ENCODE measurements around the gene HCRTR1.
A peak's percentile ranks its signal among the peaks of the same experiment; 100 is the strongest.

The HCRTR1 gene

DNA sequence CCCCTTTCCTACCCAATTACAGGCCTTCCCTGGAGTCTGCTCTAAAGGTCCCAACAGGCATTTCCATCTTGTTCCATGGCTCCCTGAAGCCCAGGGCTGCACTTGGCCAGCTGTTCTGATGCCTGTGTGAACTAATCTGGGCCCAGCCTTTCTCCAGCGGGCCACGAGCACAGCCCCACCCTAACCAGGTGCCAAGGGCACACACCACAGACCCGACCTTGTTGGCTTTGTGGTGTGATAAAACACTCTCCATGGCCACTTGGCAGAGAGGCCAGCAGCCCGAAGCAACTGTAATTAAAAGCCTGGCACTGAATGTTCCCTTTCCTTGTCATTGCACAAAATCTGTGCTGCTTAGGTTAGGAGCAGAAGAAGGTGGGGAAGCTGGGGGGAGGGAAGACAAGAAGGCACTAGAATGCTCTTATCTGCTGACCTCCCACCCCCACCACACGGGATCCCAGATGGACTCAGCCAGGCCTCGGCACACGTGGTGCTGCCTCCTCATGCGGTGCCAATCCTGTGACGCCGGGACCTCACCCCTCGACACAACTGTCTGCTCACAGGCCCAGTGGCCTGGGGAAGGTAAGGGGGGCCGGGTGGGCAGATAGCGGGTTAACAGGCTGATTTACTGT lies 9.9 kb downstream of the HCRTR1 start:
- DNase-seq = no peak

DNA sequence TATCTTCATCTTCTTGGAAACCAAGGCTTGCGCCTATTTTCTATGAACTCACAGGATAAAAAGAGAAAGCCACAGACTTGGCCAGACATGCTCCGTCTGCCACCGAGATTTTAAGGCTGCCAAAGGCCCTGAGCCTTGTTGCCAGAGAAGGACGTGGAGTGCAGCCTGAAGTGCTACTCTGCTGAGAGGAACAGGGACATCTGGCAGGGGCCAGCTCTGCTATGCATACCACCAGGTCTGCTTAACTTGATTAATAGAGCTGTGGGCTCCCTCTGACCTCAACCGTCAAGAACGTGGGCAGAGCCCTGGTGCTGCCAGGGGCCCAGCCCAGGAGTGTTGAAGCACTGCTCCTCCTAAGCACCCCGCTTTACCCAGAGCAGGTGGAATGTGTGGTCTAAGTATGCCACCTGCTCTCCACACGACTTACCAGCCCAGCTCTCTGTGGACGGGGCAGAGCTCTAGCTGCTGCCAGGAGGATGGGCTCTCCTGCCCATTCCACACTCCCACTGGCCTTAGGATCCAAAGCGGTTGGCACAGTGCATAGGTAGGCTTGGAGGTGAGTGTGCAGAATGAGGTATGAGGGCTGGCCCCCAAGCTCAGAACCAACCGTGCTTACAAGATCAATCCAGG lies 10.6 kb downstream of the HCRTR1 start:
- DNase-seq = no peak

DNA sequence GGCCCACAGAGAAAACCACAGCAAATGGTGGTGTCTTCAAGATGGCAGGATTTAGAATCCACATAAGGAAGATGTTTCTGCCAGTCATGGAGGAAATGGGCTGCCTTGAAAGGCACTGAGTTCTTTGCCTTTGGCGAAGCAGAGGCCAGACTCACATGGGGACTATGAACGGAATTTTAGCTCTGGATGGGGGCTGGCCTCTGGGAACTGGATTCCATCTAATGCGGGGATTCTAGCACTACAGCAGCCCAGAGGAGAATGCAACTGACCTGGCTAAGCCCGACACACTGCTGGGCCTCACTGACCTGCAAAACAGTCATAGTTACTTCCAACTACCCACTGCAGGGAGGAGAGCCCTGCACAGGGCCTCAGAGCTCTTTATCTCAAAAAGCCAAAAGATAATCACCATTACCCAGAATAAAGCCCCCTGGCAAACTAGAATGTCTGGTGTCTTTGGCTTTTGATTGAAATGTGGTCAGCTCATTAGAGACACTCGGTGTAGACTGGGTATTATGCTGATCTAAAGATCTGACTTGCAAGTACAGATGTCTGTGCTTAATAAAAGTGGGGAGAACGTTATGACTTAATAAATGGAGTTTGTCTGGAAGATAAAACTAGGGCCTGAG lies 11.6 kb downstream of the HCRTR1 start:
- no peak for DNase-seq

DNA sequence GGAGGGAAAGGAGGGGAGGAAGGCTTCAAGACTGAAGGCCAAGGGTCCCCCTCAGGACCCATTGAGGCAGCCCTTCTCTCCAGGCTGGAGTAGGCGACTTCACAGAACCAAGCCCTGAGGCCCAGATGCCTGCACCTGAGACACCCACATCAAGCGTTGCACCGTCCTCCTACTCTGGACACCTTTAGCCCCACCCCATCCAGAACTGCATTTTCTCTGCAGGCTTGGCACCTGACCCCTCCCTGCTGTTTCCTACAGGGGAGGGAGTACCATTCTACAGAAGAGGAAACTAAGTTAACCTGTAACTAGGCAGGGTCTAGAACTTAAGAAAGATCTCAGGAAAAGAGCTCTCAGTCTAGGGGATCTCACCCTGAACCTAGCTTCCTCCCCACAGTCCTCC lies 15.2 kb downstream of the HCRTR1 start:
- DNase-seq = no peak

DNA sequence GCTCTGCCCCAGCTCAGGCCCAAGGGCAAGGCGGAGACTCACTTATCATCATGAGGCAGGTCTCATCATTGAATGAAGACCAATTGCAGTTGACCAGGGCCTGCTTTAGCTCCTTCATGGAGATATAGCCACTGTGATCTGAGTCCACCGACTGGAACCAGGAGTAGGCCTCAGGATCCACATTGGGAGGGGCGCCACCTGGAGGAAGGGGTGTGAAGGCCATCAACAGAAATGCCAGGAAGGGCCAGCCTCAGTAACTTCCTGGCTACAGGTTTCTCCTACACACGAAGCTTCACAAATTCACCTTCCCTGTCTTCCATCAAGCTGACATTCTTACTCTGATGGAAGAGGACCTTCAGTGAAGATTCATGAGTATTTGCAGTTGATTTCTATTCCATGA lies 15.6 kb downstream of the HCRTR1 start:
- DNase-seq = no peak

DNA sequence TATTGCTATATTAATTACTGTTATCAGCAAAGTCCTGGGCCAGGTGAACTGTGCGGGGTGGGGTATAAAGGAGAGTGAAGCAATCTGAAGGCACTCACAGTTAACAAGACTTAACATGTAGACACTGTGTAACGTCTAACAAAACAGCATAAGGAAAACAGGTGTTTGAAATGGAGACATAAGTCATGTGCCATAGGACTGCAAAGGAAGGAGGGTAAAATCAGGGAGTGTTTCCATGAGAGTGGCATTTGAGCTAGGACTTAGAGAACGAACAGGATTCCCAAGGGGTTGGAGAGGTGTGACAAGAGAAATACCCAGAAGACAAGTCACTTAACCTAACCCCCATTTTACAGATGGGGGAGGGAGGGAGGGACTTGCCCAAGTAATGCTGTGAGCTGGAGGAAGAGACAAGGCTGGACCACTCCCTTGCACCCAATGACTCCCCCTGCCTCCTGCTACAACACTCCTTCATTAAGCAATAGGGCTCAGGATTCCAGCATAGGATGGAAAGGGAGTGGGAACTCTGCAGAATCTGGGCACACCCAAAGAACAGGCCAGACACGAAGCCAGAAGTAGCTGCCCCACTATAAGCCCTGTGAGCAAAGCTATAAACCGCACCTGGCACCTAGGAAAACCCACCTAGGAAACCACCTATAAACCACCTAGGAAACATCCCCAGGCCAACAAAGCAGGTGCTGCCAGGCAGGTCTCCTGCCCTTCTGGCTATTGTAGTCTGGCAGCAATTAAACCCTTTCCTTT lies 20.6 kb downstream of the HCRTR1 start:
- DNase-seq = no peak

DNA sequence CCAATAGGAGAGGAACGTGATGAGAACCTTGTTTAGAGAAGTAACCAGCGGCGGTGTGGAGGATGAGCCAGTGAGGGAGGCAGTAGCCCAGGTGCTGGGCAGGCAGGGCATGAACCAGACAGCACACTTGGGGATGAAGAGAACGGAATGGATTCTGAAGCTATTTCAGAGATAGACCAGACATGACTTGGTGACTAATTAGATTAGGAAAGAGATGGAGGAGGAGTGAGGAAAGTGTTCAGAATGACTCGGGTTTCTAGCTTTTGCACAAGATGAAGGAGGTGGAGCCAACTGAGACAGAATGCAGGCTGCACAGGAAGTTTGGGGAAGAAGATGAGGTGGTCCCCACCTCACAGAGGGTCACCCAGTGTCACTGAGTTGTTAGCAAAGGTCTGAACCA lies 22.1 kb downstream of the HCRTR1 start:
- no peak for DNase-seq

DNA sequence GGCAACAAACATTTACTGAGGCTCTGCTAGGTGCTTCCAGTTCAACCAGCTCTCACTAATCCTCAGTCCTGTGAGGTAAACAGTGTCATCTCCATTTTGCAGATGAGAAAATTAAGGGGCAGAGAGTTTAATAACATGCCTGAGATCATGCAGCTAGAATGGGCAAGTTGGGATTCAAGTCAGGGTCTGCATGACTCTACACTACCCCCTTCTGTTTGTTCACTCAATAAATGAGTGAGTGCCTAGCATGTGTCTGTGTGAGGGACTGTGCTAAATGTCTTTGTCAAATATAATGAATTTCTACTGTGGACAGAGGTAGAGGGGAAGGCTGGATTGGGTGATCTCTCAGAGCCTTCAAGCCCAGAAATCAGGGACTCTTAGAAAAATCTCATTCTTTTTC lies 22.7 kb downstream of the HCRTR1 start:
- no peak for DNase-seq

DNA sequence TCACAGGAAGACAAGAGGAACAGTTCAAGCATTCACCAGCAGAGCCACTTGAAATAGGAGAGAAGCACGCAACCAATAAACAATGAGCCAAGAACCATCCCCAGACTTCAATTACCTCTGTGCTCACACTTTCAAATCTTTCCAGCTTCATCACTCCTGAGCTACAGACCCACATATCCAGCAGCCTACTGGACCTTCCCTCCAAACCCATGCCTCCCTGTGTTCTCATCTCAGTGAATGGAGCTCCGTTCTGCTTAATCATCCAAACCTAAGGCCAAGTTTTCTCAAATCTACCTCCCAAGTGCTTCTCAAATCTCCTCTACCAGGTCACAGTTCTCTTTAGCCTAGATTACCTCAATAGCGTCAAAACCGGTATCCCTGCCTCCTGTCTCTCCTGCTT lies 23.5 kb downstream of the HCRTR1 start:
- no peak for DNase-seq

DNA sequence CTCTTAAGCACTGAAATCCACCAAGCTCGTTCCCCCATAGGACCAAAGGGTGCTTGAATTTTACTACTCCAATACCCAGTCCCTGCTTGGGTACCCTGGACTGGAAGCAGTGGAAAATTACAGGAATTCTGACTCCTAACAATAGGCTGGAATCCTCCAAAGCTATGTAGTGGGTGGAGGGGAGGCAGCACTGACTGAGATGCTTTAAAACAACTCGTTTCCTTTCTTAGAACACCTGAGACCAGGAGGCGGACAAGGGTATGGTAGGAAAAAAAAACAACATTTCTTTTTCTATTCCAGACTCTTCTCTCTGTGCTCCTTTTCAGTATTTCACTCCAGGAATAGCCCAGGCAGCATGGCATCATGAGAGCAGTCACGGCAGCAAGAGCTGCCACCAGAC lies 24.9 kb downstream of the HCRTR1 start:
- DNase-seq = no peak

DNA sequence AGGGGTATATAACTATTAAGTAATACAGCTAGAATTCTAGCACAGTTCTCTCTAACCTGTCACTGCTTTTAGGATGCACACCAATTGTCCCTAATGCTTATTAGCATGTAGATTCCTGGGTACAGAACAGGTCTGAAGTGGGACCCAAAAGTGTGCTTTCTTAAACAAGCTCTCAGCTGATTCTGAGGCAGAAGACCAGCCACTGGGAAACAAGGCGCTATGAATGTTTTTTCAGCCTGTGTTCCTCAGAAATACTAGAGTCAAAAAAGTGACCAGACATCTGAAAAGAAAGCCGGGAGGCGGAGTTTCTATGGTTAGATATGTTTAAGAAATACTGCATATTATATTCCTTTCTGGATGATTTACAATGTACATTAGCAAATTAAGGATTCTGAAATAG lies 25.4 kb downstream of the HCRTR1 start:
- DNase-seq = no peak

DNA sequence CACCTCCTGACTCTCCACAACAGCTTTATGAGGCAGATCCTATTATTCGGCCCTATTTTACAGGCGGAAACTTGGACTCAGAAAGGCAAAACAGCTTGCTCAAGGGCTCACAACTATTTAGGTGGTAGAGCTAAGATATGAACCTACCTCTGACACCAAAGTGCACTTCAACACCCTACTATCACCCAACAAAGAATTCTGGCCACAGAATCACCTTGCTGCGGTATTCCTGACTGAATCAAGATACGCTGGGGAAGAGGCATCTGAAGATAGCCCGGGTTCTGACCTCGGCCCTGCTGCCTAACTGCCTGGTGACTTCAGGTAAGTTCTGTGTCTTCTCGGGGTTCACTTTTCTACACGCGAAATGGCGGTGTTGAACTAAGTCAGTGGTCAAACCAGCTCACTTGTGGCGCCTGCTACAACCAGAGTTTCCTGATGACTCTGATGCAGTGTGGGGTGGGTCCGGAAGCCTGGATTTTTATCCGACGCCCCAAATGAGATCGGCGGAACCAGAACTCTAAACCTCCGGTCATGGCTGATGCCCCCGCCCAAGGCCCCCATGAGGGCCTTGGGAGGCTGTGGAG lies 26.6 kb downstream of the HCRTR1 start:
- no peak for DNase-seq

DNA sequence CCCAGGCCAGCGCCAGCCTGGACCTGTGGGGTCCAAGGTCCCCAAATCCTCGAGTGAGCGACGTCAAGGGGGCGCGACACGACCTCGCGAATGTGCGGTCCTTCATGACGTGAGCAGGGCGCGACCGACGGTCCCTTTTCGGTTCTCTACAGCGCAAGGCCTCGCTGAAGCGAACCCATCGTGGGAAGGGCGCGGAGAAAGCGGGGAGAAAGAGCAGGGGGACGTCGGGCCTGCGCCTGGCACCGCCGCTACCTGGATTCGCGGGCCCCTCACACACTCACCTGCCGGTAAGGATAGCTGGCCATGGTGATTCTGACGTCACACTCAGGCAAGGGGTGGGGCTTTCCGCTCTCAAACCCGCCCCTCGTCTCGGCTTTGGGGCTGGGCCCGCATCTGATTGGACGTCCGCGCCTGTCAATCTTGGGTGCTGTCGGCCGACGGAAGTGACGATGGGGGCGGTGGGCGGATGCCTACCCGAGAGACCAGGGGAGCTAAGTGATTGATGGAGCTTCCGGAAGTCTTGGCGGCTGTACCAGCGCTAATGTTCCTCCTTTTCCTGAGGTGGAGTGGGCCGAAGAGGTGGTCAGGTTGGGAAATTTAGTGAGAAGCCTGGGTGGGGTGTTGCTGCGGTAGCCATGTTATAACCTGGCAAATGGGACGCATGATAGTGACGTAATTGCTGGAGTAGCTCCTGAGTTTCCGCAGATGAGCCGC lies 27.2 kb downstream of the HCRTR1 start, which contains the start of gene PEF1:
PEF1 (minus strand) TSS at position 317 of the 714 bp plus-strand sequence; CDS start at position 305, 12 bp downstream.
- peak; percentile 99 for DNase-seq

DNA sequence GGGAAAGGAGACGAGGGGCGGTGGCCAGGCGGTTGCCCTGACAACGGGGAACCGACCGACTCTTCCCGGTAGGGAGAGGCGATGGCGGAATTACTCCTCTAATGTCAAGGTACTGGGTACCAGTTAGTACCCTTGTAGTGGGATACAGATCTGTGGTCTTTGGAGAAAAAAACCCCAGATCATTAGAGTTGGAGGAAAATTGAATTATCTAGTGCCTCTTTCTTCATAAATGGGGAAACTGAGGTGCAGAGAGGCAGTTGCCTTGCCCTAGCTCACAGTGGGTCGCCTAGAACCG lies 27.7 kb downstream of the HCRTR1 start:
- no peak for DNase-seq

DNA sequence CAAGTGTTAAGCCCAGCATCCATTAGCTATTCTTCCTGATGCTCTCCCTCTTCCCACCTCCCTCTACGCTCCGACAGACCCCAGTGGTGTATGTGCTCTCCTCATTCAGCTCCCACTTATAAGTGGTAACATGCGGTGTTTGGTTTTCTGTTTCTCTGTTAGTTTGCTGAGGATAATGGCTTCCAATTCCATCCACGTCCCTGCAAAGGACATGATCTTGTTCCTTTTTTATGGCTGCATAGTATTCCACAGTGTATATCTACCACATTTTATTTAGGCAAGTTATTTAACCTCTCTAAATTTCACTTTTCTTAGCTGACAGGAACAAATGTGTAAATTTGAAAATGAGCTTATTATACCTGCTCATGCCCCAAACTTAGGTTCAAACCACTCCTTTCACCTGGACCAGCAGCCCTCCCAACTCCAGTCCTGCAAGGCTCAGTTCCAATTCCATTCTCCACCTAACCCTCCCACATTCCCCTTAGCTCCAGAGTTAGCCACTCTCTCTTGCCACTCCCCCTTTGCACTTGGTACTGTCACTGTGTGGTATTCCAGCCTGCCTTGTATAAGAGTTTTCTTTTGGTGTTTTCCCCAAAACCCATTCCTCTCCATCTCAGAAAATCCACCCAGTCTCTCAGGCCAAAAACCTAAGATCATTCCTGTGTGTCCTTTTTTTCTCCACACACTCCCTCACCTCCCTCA lies 28.9 kb downstream of the HCRTR1 start:
- no peak for DNase-seq

DNA sequence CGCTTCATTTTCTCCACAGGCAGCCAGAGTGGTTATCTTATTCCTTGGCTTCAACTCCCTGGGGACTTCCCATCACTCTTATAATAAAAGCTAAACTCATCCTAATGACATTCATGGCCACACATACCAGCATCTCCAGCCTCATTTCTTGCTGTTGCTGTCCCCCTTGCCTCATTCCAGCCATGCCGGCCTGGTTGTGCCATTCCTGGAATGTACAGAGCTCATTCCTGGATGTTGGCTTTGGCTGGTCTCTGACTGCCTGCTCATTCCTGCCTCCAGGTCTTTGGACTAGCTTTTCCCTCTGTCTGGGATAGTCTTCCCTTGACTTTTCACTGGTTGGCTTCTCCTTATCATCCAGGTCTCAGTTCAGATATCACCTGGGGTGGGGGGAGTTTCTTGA lies 29.6 kb downstream of the HCRTR1 start:
- DNase-seq = no peak

DNA sequence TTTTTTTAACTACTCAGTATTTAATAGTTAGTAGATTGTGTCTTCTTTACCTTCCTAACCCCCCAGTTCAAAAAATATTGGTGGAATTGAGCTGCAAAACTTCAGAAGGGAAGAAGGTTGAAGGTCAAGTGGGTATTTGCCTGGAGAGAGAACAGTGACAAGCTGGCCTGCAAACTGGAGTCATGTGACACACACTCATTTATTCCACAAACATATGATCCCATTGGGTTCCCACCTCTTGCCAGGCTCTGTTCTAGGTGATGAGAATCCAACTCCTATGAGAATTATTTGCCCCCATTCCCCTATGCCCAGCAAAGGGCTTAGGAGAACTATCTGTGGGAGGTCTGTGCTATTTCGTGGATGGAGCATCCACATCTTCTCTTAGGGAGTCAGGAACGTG lies 30.7 kb downstream of the HCRTR1 start:
- no peak for DNase-seq

DNA sequence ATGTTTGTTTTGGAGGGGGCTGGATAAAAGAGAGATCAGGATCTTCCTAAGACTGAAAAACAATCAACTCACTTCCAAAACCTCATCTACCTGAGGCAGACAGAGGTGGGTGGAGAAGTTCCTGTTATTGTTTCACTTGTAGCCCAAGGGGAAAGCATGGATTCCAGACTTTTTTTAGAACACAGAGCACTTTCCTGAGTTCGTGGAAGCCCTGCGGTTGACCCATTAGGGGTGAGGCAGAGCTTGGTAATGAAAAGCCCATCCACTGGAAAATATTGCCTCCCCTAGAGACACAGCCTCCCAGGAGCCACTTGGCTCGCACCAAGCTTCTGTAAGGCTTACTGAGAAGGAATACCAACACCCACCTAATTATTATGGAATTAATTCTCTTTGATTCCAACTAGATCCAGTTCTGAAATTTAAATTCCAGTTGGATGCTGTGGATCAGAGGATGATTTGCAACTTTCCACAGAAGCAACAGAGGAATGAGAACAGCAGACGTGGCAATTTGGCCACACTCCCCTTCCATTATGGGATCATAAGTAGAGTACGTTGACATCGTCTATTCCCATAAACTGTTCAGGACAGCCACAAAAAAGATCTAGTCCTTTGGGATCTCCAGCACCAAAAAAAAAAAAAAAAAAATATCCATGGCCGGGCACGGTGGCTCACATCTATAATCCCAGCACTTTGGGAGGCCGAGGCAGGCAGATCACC lies 31.3 kb downstream of the HCRTR1 start:
- no peak for DNase-seq

DNA sequence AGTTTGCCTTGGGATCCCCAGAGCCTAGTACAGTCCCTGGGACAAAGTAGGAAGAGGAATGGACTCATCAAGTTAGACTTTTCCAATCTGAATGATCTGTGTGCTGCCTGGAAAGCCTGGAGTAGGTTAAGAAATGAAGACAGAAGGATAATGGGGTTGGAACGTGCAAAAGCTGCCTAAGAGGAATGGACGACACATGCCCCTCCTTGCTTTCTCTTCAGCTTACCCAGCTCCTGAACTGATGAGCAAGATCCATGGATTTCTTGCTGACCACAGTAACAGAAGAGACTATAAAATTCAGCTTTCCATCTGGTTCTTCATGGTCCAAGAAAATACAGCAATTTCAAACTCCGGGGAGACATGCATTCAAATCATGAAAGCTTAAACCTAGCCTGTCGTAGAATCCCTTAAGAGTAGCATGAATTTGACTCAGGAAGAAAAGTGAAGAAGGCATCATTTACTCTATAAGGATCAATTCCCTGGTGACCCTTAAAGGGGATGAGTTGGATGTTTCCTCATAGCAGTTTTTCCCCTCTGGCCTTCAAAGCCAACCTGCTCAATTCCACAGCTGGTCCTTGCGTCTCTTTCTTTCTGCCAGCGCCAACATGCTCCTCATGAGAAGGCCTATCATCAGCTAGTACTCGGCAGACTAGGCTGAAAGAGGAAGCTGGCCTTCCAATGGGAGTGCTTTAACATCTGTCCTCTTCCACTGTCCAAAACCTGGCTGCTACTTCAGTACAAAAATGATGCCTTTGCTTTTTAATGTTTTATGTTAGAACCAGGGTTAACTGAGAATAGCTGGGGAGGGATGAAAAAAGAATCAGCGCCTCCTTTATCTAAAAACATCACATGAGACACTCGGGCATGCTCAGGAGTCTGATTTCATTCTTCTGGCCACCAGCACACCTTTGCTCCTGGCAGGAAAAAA lies 32.9 kb downstream of the HCRTR1 start:
- DNase-seq = no peak

DNA sequence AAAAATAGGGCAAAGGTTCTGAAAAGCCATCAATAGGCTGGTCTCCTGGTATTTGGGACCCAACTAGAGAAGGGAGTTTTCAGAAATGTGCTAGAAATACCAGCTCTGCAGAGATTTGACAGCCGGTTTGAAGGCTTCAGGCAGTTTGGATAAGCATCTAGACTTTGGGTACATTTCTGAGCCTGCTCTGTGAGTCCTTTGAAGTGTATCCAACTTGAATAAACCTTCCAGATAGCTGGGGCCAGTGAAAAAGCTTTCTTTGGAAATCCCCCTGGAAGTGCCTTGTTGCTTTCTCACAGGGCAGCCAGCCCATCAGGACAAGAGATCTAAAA lies 33.6 kb downstream of the HCRTR1 start:
- DNase-seq = no peak

DNA sequence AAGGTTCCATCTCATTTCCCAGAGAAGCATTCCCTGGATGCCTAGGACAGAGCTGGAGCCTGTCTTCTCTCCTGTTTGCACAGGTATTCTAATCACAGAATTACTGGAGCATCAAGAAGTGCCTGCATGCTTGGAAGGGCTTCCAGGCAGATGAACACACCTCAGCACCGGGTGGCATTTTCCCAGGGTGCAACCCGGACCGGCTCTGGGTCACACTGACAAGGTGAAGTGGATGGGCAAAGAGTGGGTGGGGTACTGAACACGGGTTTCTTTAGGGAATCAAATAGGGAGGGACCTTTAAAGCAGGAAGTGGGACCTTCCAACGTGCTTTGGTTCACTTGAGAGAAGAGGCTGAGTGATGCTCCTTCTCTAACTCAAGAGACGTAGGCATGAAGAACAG lies 34.3 kb downstream of the HCRTR1 start:
- DNase-seq = no peak

Data from right hindlimb (tissue), 1 donor.